Epithelial cell of prostate (primary cell): ENCODE results near the gene REXO5.

Experiments used
- DNase-seq: peaks from one replicate; pipeline ENCODE4 v3.0.0-alpha.2; 2011; ENCODE audit warnings: low read depth, low spot score
- H3K27ac ChIP-seq: fragments of 450-650 bp; 2 replicates; pipeline ENCODE4 v1.5.1; 2017; ENCODE audit warnings: mild to moderate bottlenecking

The REXO5 gene

GRCh38 chr16:20868890-20869289 is 62.6 kb downstream of the REXO5 start:
- H3K27ac ChIP-seq = peak overlapping the region; percentile 31
- DNase-seq = no peak

GRCh38 chr16:20870122-20870820 is 63.9 kb downstream of the REXO5 start:
- peak overlapping the region; percentile 31 for H3K27ac ChIP-seq

GRCh38 chr16:20871258-20871657 is 64.9 kb downstream of the REXO5 start:
- no peak for DNase-seq

More at GRCh38 chr16:20870122-20870820, 63.9 kb downstream of the REXO5 start:
- no peak for DNase-seq

GRCh38 chr16:20871941-20872815 is 65.9 kb downstream of the REXO5 start:
- H3K27ac ChIP-seq = no peak overlapping the region
- no peak for DNase-seq

More at GRCh38 chr16:20871258-20871657, 64.9 kb downstream of the REXO5 start:
- no peak overlapping the region for H3K27ac ChIP-seq

- H3K27ac ChIP-seq = peak overlapping the region; percentile 59
- DNase-seq = no peak
Observed at GRCh38 chr16:20873331-20873730, 67.0 kb downstream of the REXO5 start.

- no peak for DNase-seq
- peak overlapping the region; percentile 59 for H3K27ac ChIP-seq
Observed at GRCh38 chr16:20874088-20874581, 67.8 kb downstream of the REXO5 start.

GRCh38 chr16:20875355-20875650 is 69.0 kb downstream of the REXO5 start:
- DNase-seq = no peak
- H3K27ac ChIP-seq = peak overlapping the region; percentile 59

- DNase-seq = no peak
- peak overlapping the region; percentile 54 for H3K27ac ChIP-seq
Observed at GRCh38 chr16:20878682-20879147, 72.4 kb downstream of the REXO5 start.

GRCh38 chr16:20879175-20880040 is 73.1 kb downstream of the REXO5 start:
- no peak for DNase-seq
- H3K27ac ChIP-seq = peak overlapping the region; percentile 54

GRCh38 chr16:20880867-20881502 is 74.7 kb downstream of the REXO5 start:
- DNase-seq = no peak
- peak overlapping the region; percentile 2 for H3K27ac ChIP-seq

GRCh38 chr16:20881503-20881878 is 75.2 kb downstream of the REXO5 start:
- DNase-seq = no peak
- peak overlapping the region; percentile 2 for H3K27ac ChIP-seq

GRCh38 chr16:20883554-20884239 is 77.4 kb downstream of the REXO5 start:
- no peak overlapping the region for H3K27ac ChIP-seq
- DNase-seq = no peak

- DNase-seq = no peak
- H3K27ac ChIP-seq = no peak overlapping the region
Observed at GRCh38 chr16:20884240-20884556, 77.9 kb downstream of the REXO5 start.

- DNase-seq = no peak
- no peak overlapping the region for H3K27ac ChIP-seq
Observed at GRCh38 chr16:20886320-20886719, 80.0 kb downstream of the REXO5 start.

GRCh38 chr16:20887207-20887606 is 80.9 kb downstream of the REXO5 start:
- DNase-seq = no peak
- H3K27ac ChIP-seq = no peak overlapping the region

- H3K27ac ChIP-seq = no peak overlapping the region
- DNase-seq = no peak
Observed at GRCh38 chr16:20889625-20890275, 83.4 kb downstream of the REXO5 start.

GRCh38 chr16:20894388-20894787 is 88.1 kb downstream of the REXO5 start:
- H3K27ac ChIP-seq = no peak overlapping the region
- no peak for DNase-seq

GRCh38 chr16:20897253-20897897 is 91.0 kb downstream of the REXO5 start:
- H3K27ac ChIP-seq = peak overlapping the region; percentile 97
- no peak for DNase-seq
